RWPE2 (cell line): ENCODE measurements around the gene SLC35C1.

Source experiments
- ATAC-seq: fragments of 200-7000 bp; cut with Tn5 transposase; 3 replicates; pipeline ENCODE4 v1.9.1; 2021; ENCODE audit warnings: low read depth
- DNase-seq: peaks from one replicate; pipeline ENCODE4 v3.0.0-alpha.2; 2020; ENCODE audit warnings: low spot score
- H3K27ac ChIP-seq: fragments of 450-650 bp; 2 replicates; pipeline ENCODE4 v1.5.1; 2017; ENCODE audit warnings: mild to moderate bottlenecking; ENCODE audit not compliant: poor library complexity, severe bottlenecking
- H3K27me3 ChIP-seq: fragments of 250-450 bp; sonication (Bioruptor Pico); 2 replicates; pipeline ENCODE4 v1.5.1; 2021; ENCODE audit warnings: mild to moderate bottlenecking, moderate library complexity; ENCODE audit not compliant: insufficient read depth, poor library complexity, severe bottlenecking
- H3K36me3 ChIP-seq: fragments of 250-450 bp; sonication (Bioruptor Pico); 2 replicates; pipeline ENCODE4 v1.5.1; 2020; ENCODE audit warnings: low read depth, mild to moderate bottlenecking, moderate library complexity
- H3K4me1 ChIP-seq: fragments of 250-450 bp; sonication (Bioruptor Pico); 2 replicates; pipeline ENCODE4 v1.5.1; 2021; ENCODE audit warnings: mild to moderate bottlenecking, moderate library complexity; ENCODE audit not compliant: insufficient read depth, poor library complexity, severe bottlenecking
- H3K4me3 ChIP-seq: fragments of 250-450 bp; sonication (Bioruptor Pico); 2 replicates; pipeline ENCODE4 v1.5.1; 2021; ENCODE audit warnings: mild to moderate bottlenecking, moderate library complexity; ENCODE audit not compliant: severe bottlenecking
- H3K9me3 ChIP-seq: fragments of 250-450 bp; sonication (Bioruptor Pico); 2 replicates; pipeline ENCODE4 v1.5.1; 2021; ENCODE audit warnings: mild to moderate bottlenecking, moderate library complexity; ENCODE audit not compliant: severe bottlenecking
- CTCF ChIP-seq: fragments of 450-650 bp; IDR thresholded peaks from one replicate; pipeline ENCODE4 v1.5.1; 2017; ENCODE audit warnings: mild to moderate bottlenecking, moderate library complexity; ENCODE audit not compliant: poor library complexity, severe bottlenecking

The SLC35C1 gene

DNA sequence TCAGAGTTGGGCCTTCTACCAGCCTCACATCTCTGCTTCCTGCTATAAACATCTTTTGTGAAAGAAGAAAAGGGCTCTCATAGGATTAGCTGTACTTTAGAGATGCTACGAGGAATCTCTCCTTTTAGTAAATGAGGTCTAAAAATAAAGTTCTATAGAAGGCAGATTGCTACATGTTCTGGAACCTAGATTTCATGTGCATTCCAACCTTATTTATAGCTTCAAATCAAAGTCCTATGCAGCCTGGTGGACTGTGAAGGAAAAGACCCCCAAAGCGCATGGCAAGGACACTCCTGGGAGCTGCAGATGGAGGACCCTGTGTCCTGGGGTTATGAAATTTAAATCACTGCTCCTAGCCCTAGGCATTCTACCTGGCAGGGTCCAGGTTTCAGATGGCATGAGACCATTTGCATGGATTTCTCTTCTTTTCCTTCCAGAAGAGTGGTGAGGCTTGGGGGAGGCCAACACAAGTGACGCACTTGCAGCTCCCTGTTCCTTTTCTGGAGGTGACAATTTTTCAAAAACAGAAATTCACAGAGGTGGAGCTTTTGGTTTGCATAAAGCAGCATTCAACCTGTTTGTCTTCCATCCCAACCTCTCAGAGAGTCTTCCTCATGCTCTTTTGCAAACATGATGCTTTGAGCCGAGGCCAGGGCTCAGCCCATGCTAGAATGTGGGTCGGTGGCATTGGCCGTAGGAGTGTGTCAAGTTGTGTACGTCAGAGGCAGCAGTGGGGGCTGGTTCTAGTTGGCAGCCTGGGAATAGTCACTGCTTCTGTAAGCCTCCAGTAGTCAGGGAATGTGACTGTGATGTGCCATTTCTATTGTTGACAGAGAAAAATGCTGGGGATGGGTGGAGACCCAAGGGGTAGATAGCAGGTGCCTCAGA is 48.6 kb downstream of the SLC35C1 start:
- Histone ChIP-seq H3K4me1 (peaks cover 4% of the 10 kb centered on the region), H3K36me3 (peaks cover 18% of the 10 kb centered on the region), H3K27me3 (no peaks in the 10 kb centered on the region), H3K4me3 (no peak overlapping the region), H3K27ac (no peak overlapping the region), H3K9me3 (no peaks in the 10 kb centered on the region)
- TF ChIP-seq CTCF: no peak
- DNase-seq (no peak), ATAC-seq (no peak)

DNA sequence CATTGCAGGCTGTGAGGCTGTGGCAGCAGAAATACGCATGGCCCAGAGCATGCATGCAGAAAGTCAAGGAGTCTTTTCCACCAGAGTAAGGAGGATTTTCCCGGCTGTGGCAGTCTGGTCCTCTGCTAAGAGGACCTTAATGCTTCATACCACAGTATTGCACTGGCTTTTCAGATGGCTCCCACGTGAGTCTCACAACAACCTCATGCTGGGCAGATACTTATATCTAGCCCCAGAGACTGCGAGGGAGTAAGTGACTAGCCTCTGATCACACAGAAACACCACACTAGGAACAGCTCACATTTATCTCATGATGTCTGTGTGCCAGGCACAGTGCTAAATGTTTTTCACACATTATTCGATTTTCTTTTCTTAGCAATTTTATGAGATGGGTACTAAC is 50.4 kb downstream of the SLC35C1 start:
- no peak overlapping the region for H3K4me3 ChIP-seq

DNA sequence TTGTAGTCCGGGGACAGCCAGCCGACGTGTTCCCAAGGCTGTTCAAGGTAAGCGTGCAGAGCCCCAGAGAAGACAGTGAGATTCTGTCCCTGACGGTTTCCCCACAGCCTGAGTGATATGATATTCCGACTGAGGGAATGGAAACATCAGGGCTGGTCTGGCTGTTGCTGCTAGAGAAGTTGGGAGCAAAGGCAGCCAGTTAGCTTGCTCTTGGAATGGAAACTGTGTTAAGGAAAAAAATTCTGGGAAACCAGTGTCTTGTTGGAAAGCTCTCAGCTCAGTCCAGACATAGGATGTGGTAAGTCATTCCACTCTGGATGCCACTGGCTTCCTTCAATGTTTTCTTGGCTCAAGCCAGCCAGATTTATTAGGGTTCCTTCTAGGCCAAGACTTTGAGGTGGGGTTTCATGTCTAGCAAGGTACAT is 51.1 kb downstream of the SLC35C1 start:
- Histone ChIP-seq H3K4me3 (no peak overlapping the region), H3K36me3 (peaks cover 26% of the 10 kb centered on the region), H3K9me3 (no peaks in the 10 kb centered on the region), H3K27ac (no peak overlapping the region), H3K4me1 (no peaks in the 10 kb centered on the region), H3K27me3 (no peaks in the 10 kb centered on the region)
- ATAC-seq (no peak), DNase-seq (no peak)
- no peak for TF ChIP-seq CTCF

More for the DNA sequence above, 50.4 kb downstream of the SLC35C1 start:
- Histone ChIP-seq H3K36me3 (peaks cover 21% of the 10 kb centered on the region), H3K27me3 (no peaks in the 10 kb centered on the region), H3K4me1 (no peaks in the 10 kb centered on the region), H3K27ac (no peak overlapping the region), H3K9me3 (no peaks in the 10 kb centered on the region)
- ATAC-seq (no peak), DNase-seq (no peak)
- TF ChIP-seq CTCF: no peak

DNA sequence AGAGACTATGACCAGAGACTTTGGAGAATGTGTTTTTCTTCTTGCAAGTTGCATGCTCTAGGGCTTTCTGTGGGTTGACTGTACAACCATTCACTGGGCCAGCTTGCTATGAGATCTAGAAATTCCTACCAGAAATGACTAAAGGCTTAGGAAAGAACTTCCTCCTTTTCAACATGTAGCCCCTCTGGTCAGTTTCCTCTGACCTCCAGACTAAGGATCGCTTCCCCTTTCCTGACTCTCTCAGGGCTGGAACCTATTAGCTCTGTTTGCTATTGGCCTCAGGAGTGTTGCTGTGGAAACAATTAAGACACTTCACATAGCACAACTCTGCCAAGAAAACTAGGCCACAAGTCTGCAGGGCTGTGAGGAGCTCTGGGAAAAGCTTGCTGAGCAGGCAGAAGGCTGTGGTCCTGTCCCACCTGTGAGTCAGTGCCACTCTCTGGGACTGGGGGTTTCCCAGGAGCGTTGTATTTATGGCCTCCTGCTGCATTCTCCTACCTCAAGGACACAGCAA is 53.1 kb downstream of the SLC35C1 start:
- H3K27ac ChIP-seq: no peak overlapping the region

More for the DNA sequence above, 53.1 kb downstream of the SLC35C1 start:
- H3K4me3 ChIP-seq: no peak overlapping the region
- H3K9me3 ChIP-seq: no peaks in the 10 kb centered on the region
- H3K36me3 ChIP-seq: peaks cover 44% of the 10 kb centered on the region
- no peaks in the 10 kb centered on the region for H3K4me1 ChIP-seq
- no peaks in the 10 kb centered on the region for H3K27me3 ChIP-seq
- ATAC-seq: no peak
- DNase-seq: no peak
- no peak for TF ChIP-seq CTCF
